Measurements from ENCODE around the gene L1CAM.

Gene L1CAM

DNA sequence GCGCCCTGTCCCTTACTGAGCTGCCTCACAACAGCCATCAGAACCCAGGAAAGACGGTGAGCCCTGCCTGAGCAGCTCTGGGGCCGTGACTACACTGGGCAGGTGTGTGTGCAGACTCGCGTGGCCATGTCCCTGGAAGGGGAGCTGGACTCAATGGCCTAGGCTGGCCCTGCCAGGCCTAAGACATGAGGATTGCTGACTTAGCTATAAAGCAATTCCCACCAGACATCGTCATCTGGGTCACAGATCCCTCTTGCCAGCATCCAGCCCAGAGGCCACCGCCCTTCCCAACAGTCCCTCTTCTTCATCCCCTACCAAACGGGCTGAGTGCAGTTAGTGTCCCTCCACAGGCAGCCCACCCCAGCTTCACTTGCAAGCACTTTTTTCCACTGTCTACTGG is 45.2 kb upstream of the L1CAM start:
- no peaks in the 10 kb centered on the region for H3K9me3 ChIP-seq (ENCODE audit: insufficient read depth, low read length, severe bottlenecking)
- H3K27me3 ChIP-seq (ENCODE audit: insufficient read depth, low read length, poor library complexity) = no peaks in the 10 kb centered on the region
- H3K4me3 ChIP-seq (ENCODE audit: low read depth in 1 of 2, low read length in 2 of 2) = no peak overlapping the region
- peaks cover 55% of the 10 kb centered on the region for H3K79me2 ChIP-seq (ENCODE audit: insufficient read depth, low read length)
- no peaks in the 10 kb centered on the region for H4K20me1 ChIP-seq (ENCODE audit: insufficient read depth, low read length)
- peaks cover 75% of the 10 kb centered on the region for H3K4me1 ChIP-seq (ENCODE audit: insufficient read depth, low read length)
- H3K4me2 ChIP-seq (ENCODE audit: insufficient read depth, low read length) = peak overlapping the region; percentile 42; the same call in 1 of the 2 replicates
- TF ChIP-seq, protein P1, sequence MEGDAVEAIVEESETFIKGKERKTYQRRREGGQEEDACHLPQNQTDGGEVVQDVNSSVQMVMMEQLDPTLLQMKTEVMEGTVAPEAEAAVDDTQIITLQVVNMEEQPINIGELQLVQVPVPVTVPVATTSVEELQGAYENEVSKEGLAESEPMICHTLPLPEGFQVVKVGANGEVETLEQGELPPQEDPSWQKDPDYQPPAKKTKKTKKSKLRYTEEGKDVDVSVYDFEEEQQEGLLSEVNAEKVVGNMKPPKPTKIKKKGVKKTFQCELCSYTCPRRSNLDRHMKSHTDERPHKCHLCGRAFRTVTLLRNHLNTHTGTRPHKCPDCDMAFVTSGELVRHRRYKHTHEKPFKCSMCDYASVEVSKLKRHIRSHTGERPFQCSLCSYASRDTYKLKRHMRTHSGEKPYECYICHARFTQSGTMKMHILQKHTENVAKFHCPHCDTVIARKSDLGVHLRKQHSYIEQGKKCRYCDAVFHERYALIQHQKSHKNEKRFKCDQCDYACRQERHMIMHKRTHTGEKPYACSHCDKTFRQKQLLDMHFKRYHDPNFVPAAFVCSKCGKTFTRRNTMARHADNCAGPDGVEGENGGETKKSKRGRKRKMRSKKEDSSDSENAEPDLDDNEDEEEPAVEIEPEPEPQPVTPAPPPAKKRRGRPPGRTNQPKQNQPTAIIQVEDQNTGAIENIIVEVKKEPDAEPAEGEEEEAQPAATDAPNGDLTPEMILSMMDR (IDR thresholded peaks at IDR 0.05; ENCODE audit: borderline replicate concordance, extremely low read depth, low read length, poor library complexity, severe bottlenecking) = no peak
- no peak for TF ChIP-seq EZH2 (IDR thresholded peaks at IDR 0.05; ENCODE audit: borderline replicate concordance, low read depth, low read length, severe bottlenecking)
- no peak overlapping the region for H3K9ac ChIP-seq (ENCODE audit: low read depth, low read length)
- peak overlapping the region; percentile 50 for H3K27ac ChIP-seq (ENCODE audit: low read length)
- no peak overlapping the region for H2AFZ ChIP-seq (ENCODE audit: low read depth, low read length)
- H3K36me3 ChIP-seq (ENCODE audit: insufficient read depth, low read length) = peaks cover 40% of the 10 kb centered on the region
- no peak for DNase-seq
- no peak for ATAC-seq (ENCODE audit: insufficient read depth, low read depth)

DNA sequence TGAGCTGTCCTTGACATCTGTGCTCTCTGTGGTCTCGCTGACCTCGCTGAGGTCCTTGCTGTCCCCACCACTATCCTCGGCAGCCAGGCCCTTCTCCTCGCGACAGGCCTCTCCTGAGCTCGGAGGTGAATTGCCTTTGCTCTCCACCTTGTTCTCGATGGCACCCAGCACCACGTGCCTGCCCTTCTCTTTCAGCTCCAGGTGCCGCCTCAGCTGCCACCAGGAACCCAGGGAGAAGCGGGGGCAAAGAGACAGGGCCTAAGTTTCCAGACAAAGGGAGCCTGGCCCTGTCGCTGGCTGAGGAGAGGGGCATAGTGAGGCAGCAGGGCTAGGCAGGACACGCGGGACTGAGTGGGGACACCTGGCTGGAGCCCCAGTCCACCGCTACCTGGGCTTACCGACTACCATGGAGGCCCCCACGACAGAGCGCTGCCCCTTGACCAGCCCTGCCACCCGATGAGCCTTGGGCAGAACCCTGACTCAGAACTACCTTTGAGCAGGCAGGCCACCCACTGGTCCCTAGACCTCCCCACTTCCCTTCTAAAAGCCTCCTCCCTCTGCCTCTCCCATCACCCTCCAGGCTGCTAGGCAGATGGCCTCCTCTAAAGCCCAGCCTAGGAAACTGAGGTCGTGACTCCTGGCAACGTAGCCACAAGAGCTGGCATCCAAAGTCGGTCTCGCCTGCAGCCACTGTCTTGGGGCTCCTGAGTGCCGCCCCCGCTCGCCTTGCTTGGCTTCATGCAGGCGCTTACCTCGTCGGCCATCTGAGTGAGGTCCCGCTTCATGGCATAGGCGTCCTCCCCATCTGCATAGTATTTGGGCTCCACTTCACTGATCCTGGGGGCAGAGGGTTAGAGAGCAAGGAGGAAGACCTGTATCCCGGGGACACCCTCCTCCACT is 44.3 kb upstream of the L1CAM start:
- peak overlapping the region; percentile 44 for H3K9ac ChIP-seq (ENCODE audit: low read depth, low read length)
- H3K4me1 ChIP-seq (ENCODE audit: insufficient read depth, low read length) = peaks cover 68% of the 10 kb centered on the region
- peaks cover 60% of the 10 kb centered on the region for H3K79me2 ChIP-seq (ENCODE audit: insufficient read depth, low read length)
- DNase-seq (no peak), ATAC-seq (ENCODE audit: insufficient read depth, low read depth) (no peak)
- no peaks in the 10 kb centered on the region for H3K9me3 ChIP-seq (ENCODE audit: insufficient read depth, low read length, severe bottlenecking)
- H3K36me3 ChIP-seq (ENCODE audit: insufficient read depth, low read length) = peaks cover 43% of the 10 kb centered on the region
- TF ChIP-seq, protein P1 (IDR thresholded peaks at IDR 0.05; ENCODE audit: borderline replicate concordance, extremely low read depth, low read length, poor library complexity, severe bottlenecking) = no peak
- TF ChIP-seq EZH2 (IDR thresholded peaks at IDR 0.05; ENCODE audit: borderline replicate concordance, low read depth, low read length, severe bottlenecking) = no peak
- peak overlapping the region in 1 of 2 experiments; percentile 50; a peak in 1 of 4 replicates for H3K4me3 ChIP-seq (ENCODE audit: low read depth in 1 of 2, low read length in 2 of 2)
- peak overlapping the region; percentile 57 for H3K4me2 ChIP-seq (ENCODE audit: insufficient read depth, low read length)
- peak overlapping the region; percentile 46 for H3K27ac ChIP-seq (ENCODE audit: low read length)
- no peaks in the 10 kb centered on the region for H4K20me1 ChIP-seq (ENCODE audit: insufficient read depth, low read length)
- no peaks in the 10 kb centered on the region for H3K27me3 ChIP-seq (ENCODE audit: insufficient read depth, low read length, poor library complexity)
- no peak overlapping the region for H2AFZ ChIP-seq (ENCODE audit: low read depth, low read length)

DNA sequence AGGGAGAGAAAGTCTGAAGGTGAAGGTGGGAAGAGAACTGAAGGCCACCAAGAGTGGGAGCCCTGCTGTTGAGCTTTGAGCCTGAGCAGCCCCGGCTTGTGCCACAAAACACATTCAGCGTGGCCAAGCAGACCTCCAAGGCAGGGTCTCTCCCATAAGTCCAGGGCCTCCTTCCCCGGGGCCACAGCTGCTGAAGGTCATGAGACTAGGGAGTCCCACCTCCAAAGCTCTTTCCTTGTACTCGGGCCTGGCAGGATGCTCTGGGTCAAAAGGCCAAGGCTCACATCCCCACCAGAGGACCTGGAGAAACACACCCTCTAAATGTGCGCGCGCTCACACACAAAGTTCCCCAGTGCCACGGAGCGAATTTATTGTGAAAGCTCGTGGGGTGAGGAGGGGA is 43.6 kb upstream of the L1CAM start:
- Histone ChIP-seq H3K9ac (ENCODE audit: low read depth, low read length) (peak overlapping the region; percentile 44), H3K27ac (ENCODE audit: low read length) (peak overlapping the region; percentile 46), H3K4me2 (ENCODE audit: insufficient read depth, low read length) (peak overlapping the region; percentile 57), H3K4me1 (ENCODE audit: insufficient read depth, low read length) (peaks cover 74% of the 10 kb centered on the region), H3K4me3 (ENCODE audit: low read depth in 1 of 2, low read length in 2 of 2) (peak overlapping the region; percentile 0 to 50; a peak in 3 of 4 replicates), H4K20me1 (ENCODE audit: insufficient read depth, low read length) (no peaks in the 10 kb centered on the region), H3K79me2 (ENCODE audit: insufficient read depth, low read length) (peaks cover 63% of the 10 kb centered on the region), H3K36me3 (ENCODE audit: insufficient read depth, low read length) (peaks cover 50% of the 10 kb centered on the region), H2AFZ (ENCODE audit: low read depth, low read length) (no peak overlapping the region), H3K9me3 (ENCODE audit: insufficient read depth, low read length, severe bottlenecking) (no peaks in the 10 kb centered on the region), H3K27me3 (ENCODE audit: insufficient read depth, low read length, poor library complexity) (no peaks in the 10 kb centered on the region)
- ATAC-seq (ENCODE audit: insufficient read depth, low read depth) (no peak), DNase-seq (no peak)
- TF ChIP-seq, protein P1 (IDR thresholded peaks at IDR 0.05; ENCODE audit: borderline replicate concordance, extremely low read depth, low read length, poor library complexity, severe bottlenecking) = no peak
- no peak for TF ChIP-seq EZH2 (IDR thresholded peaks at IDR 0.05; ENCODE audit: borderline replicate concordance, low read depth, low read length, severe bottlenecking)
